ENCODE data around the gene PBX4.

DNA sequence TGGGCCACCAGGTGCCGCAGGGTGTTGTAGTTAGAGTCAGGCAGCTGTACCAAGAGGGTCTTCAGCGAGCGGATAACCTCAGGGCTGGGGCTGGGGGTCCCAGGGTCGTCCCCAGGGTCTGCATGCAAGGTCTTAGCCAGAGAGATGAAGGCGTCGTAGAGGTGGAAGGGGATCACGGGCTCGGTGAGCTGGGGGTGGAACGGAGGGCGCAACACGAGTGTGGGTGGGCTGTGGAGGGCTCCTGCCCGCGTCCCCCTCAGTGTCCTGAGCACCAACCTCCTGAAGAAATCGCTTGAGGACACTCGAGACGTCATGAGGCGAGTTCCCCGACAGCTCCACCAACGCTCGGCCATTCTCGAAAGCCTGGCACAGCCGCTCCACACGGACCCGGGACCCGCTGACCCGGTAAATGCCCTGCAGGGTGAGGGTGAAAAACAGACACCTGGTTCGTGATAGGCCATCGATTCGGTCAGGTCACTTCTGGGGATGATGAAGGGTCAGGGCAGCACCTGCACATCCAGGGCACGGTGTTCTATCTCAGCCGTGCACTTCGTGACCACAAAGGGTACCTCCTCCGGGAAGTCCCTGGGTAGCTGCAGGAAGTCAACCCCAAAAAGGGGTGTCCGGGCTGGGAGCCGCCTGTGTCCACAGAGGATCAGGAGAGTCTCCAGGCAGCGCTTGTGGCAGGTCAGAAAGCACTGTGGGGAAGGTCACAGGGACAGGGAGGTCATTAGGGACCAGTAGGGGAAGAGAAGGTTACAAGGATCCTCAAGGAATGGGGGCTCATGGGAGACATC, 16.2 kb upstream of the PBX4 start:
- TF ChIP-seq EZH2 (IDR thresholded peaks at IDR 0.05; ENCODE audit: borderline replicate concordance, low read depth, low read length, severe bottlenecking) = no peak
- TF ChIP-seq, protein P1, sequence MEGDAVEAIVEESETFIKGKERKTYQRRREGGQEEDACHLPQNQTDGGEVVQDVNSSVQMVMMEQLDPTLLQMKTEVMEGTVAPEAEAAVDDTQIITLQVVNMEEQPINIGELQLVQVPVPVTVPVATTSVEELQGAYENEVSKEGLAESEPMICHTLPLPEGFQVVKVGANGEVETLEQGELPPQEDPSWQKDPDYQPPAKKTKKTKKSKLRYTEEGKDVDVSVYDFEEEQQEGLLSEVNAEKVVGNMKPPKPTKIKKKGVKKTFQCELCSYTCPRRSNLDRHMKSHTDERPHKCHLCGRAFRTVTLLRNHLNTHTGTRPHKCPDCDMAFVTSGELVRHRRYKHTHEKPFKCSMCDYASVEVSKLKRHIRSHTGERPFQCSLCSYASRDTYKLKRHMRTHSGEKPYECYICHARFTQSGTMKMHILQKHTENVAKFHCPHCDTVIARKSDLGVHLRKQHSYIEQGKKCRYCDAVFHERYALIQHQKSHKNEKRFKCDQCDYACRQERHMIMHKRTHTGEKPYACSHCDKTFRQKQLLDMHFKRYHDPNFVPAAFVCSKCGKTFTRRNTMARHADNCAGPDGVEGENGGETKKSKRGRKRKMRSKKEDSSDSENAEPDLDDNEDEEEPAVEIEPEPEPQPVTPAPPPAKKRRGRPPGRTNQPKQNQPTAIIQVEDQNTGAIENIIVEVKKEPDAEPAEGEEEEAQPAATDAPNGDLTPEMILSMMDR (IDR thresholded peaks at IDR 0.05; ENCODE audit: extremely low read depth in 1 of 2, insufficient read depth in 1 of 2, low read depth in 1 of 2, low read length in 2 of 2) = no peak
- TF ChIP-seq POLR2A (IDR thresholded peaks at IDR 0.05; ENCODE audit: low read depth, low read length) = no peak
- TF ChIP-seq POLR2AphosphoS5 (IDR thresholded peaks at IDR 0.05; ENCODE audit: insufficient read depth, low read depth, low read length) = no peak
- TF ChIP-seq FOS (IDR thresholded peaks at IDR 0.05; ENCODE audit: borderline replicate concordance, insufficient read depth, low read length) = no peak
- TF ChIP-seq GATA2 (IDR thresholded peaks at IDR 0.05; ENCODE audit: insufficient read depth, insufficient read length, low read depth, low read length) = no peak
- TF ChIP-seq, protein P2, sequence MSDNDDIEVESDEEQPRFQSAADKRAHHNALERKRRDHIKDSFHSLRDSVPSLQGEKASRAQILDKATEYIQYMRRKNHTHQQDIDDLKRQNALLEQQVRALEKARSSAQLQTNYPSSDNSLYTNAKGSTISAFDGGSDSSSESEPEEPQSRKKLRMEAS (IDR thresholded peaks at IDR 0.05; ENCODE audit: insufficient read depth, insufficient read length) = no peak
- no peak for TF ChIP-seq MYC (IDR thresholded peaks at IDR 0.05; ENCODE audit: low read depth, low read length)
- TF ChIP-seq JUN (IDR thresholded peaks at IDR 0.05; ENCODE audit: borderline replicate concordance, insufficient read depth, insufficient read length, low read depth) = no peak
